K562 (cell line): ENCODE results near the gene TFDP1. TPM values are rescaled to one million over a fixed set of nuclear protein-coding genes. Genes with fewer than 3 reads are reported as not detected.
A peak's percentile ranks its signal among the peaks of the same experiment; 100 is the strongest.

Experiments used
- ATAC-seq: fragments of 200-7000 bp; cut with Tn5 transposase; 3 replicates; pipeline ENCODE4 v1.9.1; 2020; ENCODE audit warnings: moderate library complexity
- BruUV-seq: library from RNA; stranded (reverse); fragments of 400-500 nt; replicated peaks from 2 replicates; lab custom pipeline; 2021; lab: Mats Ljungman, UMichigan
- CTCF ChIA-PET: fragments of 300-600 bp; formaldehyde crosslinking; extraction: SDS; loops from one replicate; lab custom pipeline; 2021; ENCODE audit warnings: low intra/inter-chr PET ratio; lab: Yijun Ruan, JAX
- POLR2A ChIA-PET: fragments of 300-600, 350-650 bp; sonication (Branson Sonifier 250); formaldehyde crosslinking; extraction: SDS; loops from one replicate; lab custom pipeline; 2021; ENCODE audit warnings: antibody characterized with exemption, inconsistent platforms; lab: Yijun Ruan, JAX
- DNase-seq, 4 experiments: peaks; one replicate each; pipeline versions ENCODE4 v3.0.0 to v3.0.0-alpha.2; 2011 to 2018; ENCODE audit warnings: low spot score in 3 of 4, mixed read lengths in 3 of 4; ENCODE audit errors: extremely low read depth in 1 of 4
- FAIRE-seq: peaks from 2 replicates; lab custom pipeline; 2011; peaks lifted over from hg19 to GRCh38; lab: Jason Lieb, UNC
- H2AFZ ChIP-seq: 2 replicates; pipeline ENCODE4 v1.6.0; 2011; ENCODE audit warnings: low read depth, low read length, control low read depth, inconsistent platforms
- H3K27ac ChIP-seq: fragments of 200-600 bp; 3 replicates; pipeline ENCODE4 v1.8.0; 2011; ENCODE audit warnings: low read depth, mild to moderate bottlenecking, control low read depth, inconsistent platforms, low read length, moderate library complexity, mixed read lengths; ENCODE audit errors: extremely low read depth
- H3K27me3 ChIP-seq, 2 experiments: fragments of 300-600 bp in 1 of 2; 2 replicates in 1 of 2; 3 replicates in 1 of 2; pipeline versions ENCODE4 v1.6.0 to v1.8.0; 2011; ENCODE audit warnings: inconsistent platforms in 2 of 2, low read length in 2 of 2, mild to moderate bottlenecking in 1 of 2, mixed read lengths in 1 of 2, moderate library complexity in 1 of 2; ENCODE audit not compliant: control insufficient read depth in 2 of 2, insufficient read depth in 2 of 2
- H3K36me3 ChIP-seq: fragments of 300-600 bp; 3 replicates; pipeline ENCODE4 v1.8.0; 2011; ENCODE audit warnings: mild to moderate bottlenecking, low read length, inconsistent platforms; ENCODE audit not compliant: control insufficient read depth, insufficient read depth
- H3K4me1 ChIP-seq, 2 experiments: fragments of 200-600 bp in 1 of 2; replicated peaks in 1 of 2; 2 replicates in 1 of 2; 3 replicates in 1 of 2; pipeline versions ENCODE4 v1.5.1 to v1.8.0; 2011; ENCODE audit warnings: inconsistent platforms in 2 of 2, low read length in 2 of 2, mild to moderate bottlenecking in 1 of 2, mixed read lengths in 1 of 2, moderate library complexity in 1 of 2; ENCODE audit not compliant: control insufficient read depth in 2 of 2, insufficient read depth in 2 of 2
- H3K4me2 ChIP-seq: 2 replicates; pipeline ENCODE4 v1.6.1; 2011; ENCODE audit warnings: low read length, control low read depth, inconsistent platforms, mixed read lengths; ENCODE audit not compliant: insufficient read depth
- H3K4me3 ChIP-seq: fragments of 200-600 bp; sonication (generic), shearing (Covaris generic); 2 replicates; pipeline ENCODE4 v1.5.1; 2016; ENCODE audit warnings: control low read depth, inconsistent platforms
- H3K79me2 ChIP-seq: fragments of 200-600 bp; 3 replicates; pipeline ENCODE4 v1.8.0; 2011; ENCODE audit warnings: low read length, inconsistent platforms; ENCODE audit not compliant: control insufficient read depth, insufficient read depth
- H3K9ac ChIP-seq, 2 experiments: 2 replicates each; pipeline versions ENCODE4 v1.6.0 to v1.6.1; 2011; ENCODE audit warnings: low read depth in 2 of 2, low read length in 2 of 2, control low read depth in 1 of 2, inconsistent platforms in 1 of 2, mild to moderate bottlenecking in 1 of 2, mixed read lengths in 1 of 2; ENCODE audit not compliant: insufficient read depth in 1 of 2
- H3K9me1 ChIP-seq: one replicate; pipeline ENCODE4 v1.6.0; 2011; ENCODE audit warnings: inconsistent platforms, mild to moderate bottlenecking, low read length, moderate library complexity; ENCODE audit not compliant: control insufficient read depth, insufficient read depth
- H3K9me3 ChIP-seq: replicated peaks from 2 replicates; pipeline ENCODE4 v1.5.1; 2011; ENCODE audit warnings: low read depth, low read length, inconsistent platforms; ENCODE audit not compliant: control insufficient read depth, insufficient read depth
- H4K20me1 ChIP-seq: replicated peaks from 2 replicates; pipeline ENCODE4 v1.6.1; 2011; ENCODE audit warnings: low read length, inconsistent platforms, mixed read lengths; ENCODE audit not compliant: control insufficient read depth, insufficient read depth
- DDX20 ChIP-seq: fragments of 450-650 bp; IDR thresholded peaks from 2 replicates; pipeline ENCODE4 v1.6.1; 2016; ENCODE audit warnings: missing genetic modification characterization, low read depth, mild to moderate bottlenecking, missing compliant biosample characterization, moderate library complexity
- DLX4 ChIP-seq: fragments of 250-450 bp; sonication (Bioruptor Pico); IDR thresholded peaks from 2 replicates; pipeline ENCODE4 v1.6.1; 2021; ENCODE audit warnings: mild to moderate bottlenecking
- E2F4 ChIP-seq: sonication (generic); formaldehyde crosslinking; IDR thresholded peaks from 2 replicates; pipeline ENCODE4 v1.8.0; 2022; ENCODE audit warnings: mild to moderate bottlenecking, low read depth, missing genetic modification reagents
- GABPB2 ChIP-seq: fragments of 250-450 bp; sonication (Bioruptor Pico); conservative IDR thresholded peaks from 2 replicates; pipeline ENCODE4 v1.5.1; 2021; ENCODE audit warnings: mild to moderate bottlenecking
- HOXB6 ChIP-seq: fragments of 250-450 bp; sonication (Bioruptor Pico); IDR thresholded peaks from 2 replicates; pipeline ENCODE4 v1.5.1; 2022; ENCODE audit warnings: mild to moderate bottlenecking, borderline replicate concordance
- NFIX ChIP-seq: fragments of 250-450 bp; sonication (Bioruptor Pico); IDR thresholded peaks from 2 replicates; pipeline ENCODE4 v1.4.0; 2020; ENCODE audit warnings: low read depth, mild to moderate bottlenecking, moderate library complexity
- NFYB ChIP-seq: IDR thresholded peaks from 2 replicates; pipeline ENCODE4 v1.6.1; 2011; ENCODE audit warnings: mild to moderate bottlenecking, moderate library complexity; ENCODE audit not compliant: insufficient read length; ENCODE audit errors: extremely low read depth
- SAFB ChIP-seq: fragments of 200-400 bp; formaldehyde crosslinking; IDR thresholded peaks from 2 replicates; pipeline ENCODE4 v1.6.1; 2017; ENCODE audit warnings: low read depth, low read length, borderline replicate concordance
- TEAD2 ChIP-seq: fragments of 450-650 bp; IDR thresholded peaks from 2 replicates; pipeline ENCODE4 v1.6.1; 2016; ENCODE audit warnings: missing genetic modification characterization, control low read depth, missing compliant biosample characterization
- ZNF23 ChIP-seq: fragments of 250-450 bp; sonication (Bioruptor Pico); IDR thresholded peaks from 2 replicates; pipeline ENCODE4 v1.4.0; 2020; ENCODE audit warnings: mild to moderate bottlenecking
- ZNF277 ChIP-seq: fragments of 250-450 bp; sonication (Bioruptor Pico); IDR thresholded peaks from 2 replicates; pipeline ENCODE4 v1.8.0; 2022; ENCODE audit warnings: inconsistent platforms, mild to moderate bottlenecking, moderate library complexity, borderline replicate concordance
- ZNF408 ChIP-seq: fragments of 250-450 bp; sonication (Bioruptor Pico); IDR thresholded peaks from 2 replicates; pipeline ENCODE4 v1.4.0; 2020; ENCODE audit warnings: low read depth, mild to moderate bottlenecking, moderate library complexity
- WGBS: fragments of 100-300 bp; shearing (Covaris generic); methylation state at CpG from one replicate; pipeline ENCODE4 v1.1.6; 2016; ENCODE audit warnings: low coverage, mixed read lengths; ENCODE audit not compliant: insufficient coverage; ENCODE audit errors: missing lambda C conversion rate; 5-methylcytosine and 5-hydroxymethylcytosine counted together
- in situ Hi-C: fragments of 300-500 bp; cut with MboI; formaldehyde crosslinking; loops from 4 replicates; pipeline ENCODE4 v1.15.0; 2018; ENCODE audit warnings: inconsistent platforms, mixed read lengths
- intact Hi-C: fragments of 100-400 bp; cut with micrococcal nuclease; formaldehyde crosslinking; loops from 2 replicates; pipeline ENCODE4 v1.14.2; 2022
- polyA plus RNA-seq, 8 experiments: library from polyadenylated mRNA; depleted of rRNA in 4 of 8; stranded (reverse) in 5 of 8; unstranded in 3 of 8; fragments of >200 nt; fragmentation: Nextera tagmentation in 2 of 8; fragmentation: Illumina TruSeq in 1 of 8; extraction: Ambion mirVana in 2 of 8; extraction: Trizol in 1 of 8; gene quantifications; 2 replicates each; pipeline versions ENCODE4 v1.2.1 to v1.2.3, GENCODE V29; 2011 to 2014; ENCODE audit warnings: inconsistent platforms in 1 of 8, missing spikeins in 1 of 8
- total RNA-seq, 7 experiments: library from RNA; depleted of rRNA in 6 of 7; stranded (reverse); fragments of >200 nt in 6 of 7; fragmentation: Illumina TruSeq in 2 of 7; extraction: Trizol in 2 of 7; gene quantifications; 2 replicates each; pipeline versions ENCODE4 v1.2.1 to v1.2.3, GENCODE V29; 2011 to 2021; ENCODE audit warnings: low replicate concordance in 1 of 7
- TF ChIP-seq, protein P1 (sequence below): fragments of 250-450 bp; sonication (Bioruptor Pico); IDR thresholded peaks from 2 replicates; pipeline ENCODE4 v1.8.0; 2021; ENCODE audit warnings: borderline replicate concordance, mild to moderate bottlenecking, moderate library complexity; ENCODE audit not compliant: poor library complexity, severe bottlenecking
- TF ChIP-seq, protein P2 (sequence below), 3 experiments: fragments of 200-800 bp in 1 of 3; fragments of 250-450 bp in 1 of 3; fragments of 450-650 bp in 1 of 3; sonication (Bioruptor Pico) in 1 of 3; sonication (Bioruptor generic) in 1 of 3; formaldehyde crosslinking in 1 of 3; IDR thresholded peaks; 2 replicates each; pipeline versions ENCODE4 v1.6.1 to v1.8.0; 2016 to 2022; ENCODE audit warnings: mild to moderate bottlenecking in 2 of 3, missing genetic modification characterization in 2 of 3, missing compliant biosample characterization in 1 of 3, moderate library complexity in 1 of 3

The TFDP1 gene
- total and polyA plus RNA-seq, 9 of the 15 experiments (the other 6 are each of a cell fraction or from before 2014, with no cell fraction given), result 33.8 to 145 (median 69.1) TPM

GRCh38 chr13:113638173-113638746 is 53.7 kb downstream of the TFDP1 start:
- FAIRE-seq (no peak), DNase-seq (no peak), ATAC-seq (no peak)
- ChIA-PET CTCF (no interaction called here), POLR2A (no interaction called here)
- H3K9me1 ChIP-seq, result no peaks in the 10 kb centered on the region
- intact Hi-C loops, result no loop called here
- H3K9me3 ChIP-seq, result peaks cover 5% of the 10 kb centered on the region
- no peaks in the 10 kb centered on the region for H3K27me3 ChIP-seq
- no peak overlapping the region for H3K9ac ChIP-seq
- no peaks in the 10 kb centered on the region for H4K20me1 ChIP-seq
- H3K4me2 ChIP-seq, result no peak overlapping the region
- H3K4me1 ChIP-seq, result no peaks in the 10 kb centered on the region
- H3K27ac ChIP-seq, result no peak overlapping the region
- H3K36me3 ChIP-seq, result peaks cover 82% of the 10 kb centered on the region
- in situ Hi-C loops, result no loop called here
- no peak overlapping the region for H2AFZ ChIP-seq
- BruUV-seq, result no TSS peak
- H3K4me3 ChIP-seq, result no peak overlapping the region
- no peaks in the 10 kb centered on the region for H3K79me2 ChIP-seq
- 97% methylated on average over 34 of the region's 37 CpGs for WGBS
- TF ChIP-seq NFIX (CRISPR knock-in tag) (0 out of 2 replicates have a peak, but pooled peaks have one; percentile 25), NFYB (no peak), TEAD2 (no peak), E2F4 (CRISPR knock-in tag) (no peak), ZNF408 (CRISPR knock-in tag) (0 out of 2 replicates have a peak, but pooled peaks have one; percentile 26), DDX20 (tag) (no peak), ZNF23 (CRISPR knock-in tag) (no peak), SAFB (no peak), ZNF277 (CRISPR knock-in tag) (peak; percentile 79; the same call in 1 of the 2 replicates), DLX4 (CRISPR knock-in tag) (no peak), HOXB6 (CRISPR knock-in tag) (peak; percentile 56; the same call in 1 of the 2 replicates), GABPB2 (CRISPR knock-in tag) (0 out of 2 replicates have a peak, but pooled peaks have one; percentile 17)
- TF ChIP-seq, protein P1, sequence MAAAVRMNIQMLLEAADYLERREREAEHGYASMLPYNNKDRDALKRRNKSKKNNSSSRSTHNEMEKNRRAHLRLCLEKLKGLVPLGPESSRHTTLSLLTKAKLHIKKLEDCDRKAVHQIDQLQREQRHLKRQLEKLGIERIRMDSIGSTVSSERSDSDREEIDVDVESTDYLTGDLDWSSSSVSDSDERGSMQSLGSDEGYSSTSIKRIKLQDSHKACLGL (CRISPR knock-in tag), result no peak
- TF ChIP-seq, protein P2, sequence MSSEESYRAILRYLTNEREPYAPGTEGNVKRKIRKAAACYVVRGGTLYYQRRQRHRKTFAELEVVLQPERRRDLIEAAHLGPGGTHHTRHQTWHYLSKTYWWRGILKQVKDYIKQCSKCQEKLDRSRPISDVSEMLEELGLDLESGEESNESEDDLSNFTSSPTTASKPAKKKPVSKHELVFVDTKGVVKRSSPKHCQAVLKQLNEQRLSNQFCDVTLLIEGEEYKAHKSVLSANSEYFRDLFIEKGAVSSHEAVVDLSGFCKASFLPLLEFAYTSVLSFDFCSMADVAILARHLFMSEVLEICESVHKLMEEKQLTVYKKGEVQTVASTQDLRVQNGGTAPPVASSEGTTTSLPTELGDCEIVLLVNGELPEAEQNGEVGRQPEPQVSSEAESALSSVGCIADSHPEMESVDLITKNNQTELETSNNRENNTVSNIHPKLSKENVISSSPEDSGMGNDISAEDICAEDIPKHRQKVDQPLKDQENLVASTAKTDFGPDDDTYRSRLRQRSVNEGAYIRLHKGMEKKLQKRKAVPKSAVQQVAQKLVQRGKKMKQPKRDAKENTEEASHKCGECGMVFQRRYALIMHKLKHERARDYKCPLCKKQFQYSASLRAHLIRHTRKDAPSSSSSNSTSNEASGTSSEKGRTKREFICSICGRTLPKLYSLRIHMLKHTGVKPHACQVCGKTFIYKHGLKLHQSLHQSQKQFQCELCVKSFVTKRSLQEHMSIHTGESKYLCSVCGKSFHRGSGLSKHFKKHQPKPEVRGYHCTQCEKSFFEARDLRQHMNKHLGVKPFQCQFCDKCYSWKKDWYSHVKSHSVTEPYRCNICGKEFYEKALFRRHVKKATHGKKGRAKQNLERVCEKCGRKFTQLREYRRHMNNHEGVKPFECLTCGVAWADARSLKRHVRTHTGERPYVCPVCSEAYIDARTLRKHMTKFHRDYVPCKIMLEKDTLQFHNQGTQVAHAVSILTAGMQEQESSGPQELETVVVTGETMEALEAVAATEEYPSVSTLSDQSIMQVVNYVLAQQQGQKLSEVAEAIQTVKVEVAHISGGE (CRISPR knock-in tag; IDR thresholded peaks at IDR 0.05), result peak in 1 of 3 experiments; percentile 25; a peak in 1 of 6 replicates
